ENCODE data around the gene NCAM1. TPM values are rescaled to one million over a fixed set of nuclear protein-coding genes. Genes with fewer than 3 reads are reported as not detected.

NCAM1 gene
- total and polyA plus RNA-seq, 2 experiments from 2014 or later: 0.76 to 1.6 TPM

GRCh38 chr11:113188371-113188834, 227.2 kb downstream of the NCAM1 start:
- Histone ChIP-seq H3K4me1 (ENCODE audit: insufficient read depth) (peaks cover 10% of the 10 kb centered on the region; the same call in 1 of the 2 replicates), H3K27me3 (ENCODE audit: insufficient read depth) (no peaks in the 10 kb centered on the region), H3K36me3 (ENCODE audit: insufficient read depth) (no peaks in the 10 kb centered on the region), H2AFZ (no peak overlapping the region), H3K79me2 (replicated peaks; ENCODE audit: insufficient read depth) (no peaks in the 10 kb centered on the region), H3K27ac (ENCODE audit: low read depth) (no peak overlapping the region), H3F3A (replicated peaks; ENCODE audit: low read depth) (no peaks in the 10 kb centered on the region), H4K20me1 (replicated peaks; ENCODE audit: insufficient read depth) (no peaks in the 10 kb centered on the region), H3K4me2 (no peak overlapping the region), H3K9me2 (ENCODE audit: insufficient read depth) (no peaks in the 10 kb centered on the region), H3K4me3 (no peak overlapping the region)
- peaks cover 9% of the 10 kb centered on the region for H3K4me1 Mint-ChIP-seq
- H3K4me3 Mint-ChIP-seq: no peak overlapping the region
- ATAC-seq (no peak), DNase-seq (ENCODE audit: low spot score) (no peak)
- H3K27me3 Mint-ChIP-seq (ENCODE audit: insufficient read depth, low read depth, poor library complexity): peaks cover 3% of the 10 kb centered on the region
- H3K36me3 Mint-ChIP-seq (ENCODE audit: low read depth): no peaks in the 10 kb centered on the region; the same call in 2 of the 3 replicates
- H3K9me3 Mint-ChIP-seq: no peaks in the 10 kb centered on the region; the same call in 2 of the 3 replicates
- TF ChIP-seq, protein P1, sequence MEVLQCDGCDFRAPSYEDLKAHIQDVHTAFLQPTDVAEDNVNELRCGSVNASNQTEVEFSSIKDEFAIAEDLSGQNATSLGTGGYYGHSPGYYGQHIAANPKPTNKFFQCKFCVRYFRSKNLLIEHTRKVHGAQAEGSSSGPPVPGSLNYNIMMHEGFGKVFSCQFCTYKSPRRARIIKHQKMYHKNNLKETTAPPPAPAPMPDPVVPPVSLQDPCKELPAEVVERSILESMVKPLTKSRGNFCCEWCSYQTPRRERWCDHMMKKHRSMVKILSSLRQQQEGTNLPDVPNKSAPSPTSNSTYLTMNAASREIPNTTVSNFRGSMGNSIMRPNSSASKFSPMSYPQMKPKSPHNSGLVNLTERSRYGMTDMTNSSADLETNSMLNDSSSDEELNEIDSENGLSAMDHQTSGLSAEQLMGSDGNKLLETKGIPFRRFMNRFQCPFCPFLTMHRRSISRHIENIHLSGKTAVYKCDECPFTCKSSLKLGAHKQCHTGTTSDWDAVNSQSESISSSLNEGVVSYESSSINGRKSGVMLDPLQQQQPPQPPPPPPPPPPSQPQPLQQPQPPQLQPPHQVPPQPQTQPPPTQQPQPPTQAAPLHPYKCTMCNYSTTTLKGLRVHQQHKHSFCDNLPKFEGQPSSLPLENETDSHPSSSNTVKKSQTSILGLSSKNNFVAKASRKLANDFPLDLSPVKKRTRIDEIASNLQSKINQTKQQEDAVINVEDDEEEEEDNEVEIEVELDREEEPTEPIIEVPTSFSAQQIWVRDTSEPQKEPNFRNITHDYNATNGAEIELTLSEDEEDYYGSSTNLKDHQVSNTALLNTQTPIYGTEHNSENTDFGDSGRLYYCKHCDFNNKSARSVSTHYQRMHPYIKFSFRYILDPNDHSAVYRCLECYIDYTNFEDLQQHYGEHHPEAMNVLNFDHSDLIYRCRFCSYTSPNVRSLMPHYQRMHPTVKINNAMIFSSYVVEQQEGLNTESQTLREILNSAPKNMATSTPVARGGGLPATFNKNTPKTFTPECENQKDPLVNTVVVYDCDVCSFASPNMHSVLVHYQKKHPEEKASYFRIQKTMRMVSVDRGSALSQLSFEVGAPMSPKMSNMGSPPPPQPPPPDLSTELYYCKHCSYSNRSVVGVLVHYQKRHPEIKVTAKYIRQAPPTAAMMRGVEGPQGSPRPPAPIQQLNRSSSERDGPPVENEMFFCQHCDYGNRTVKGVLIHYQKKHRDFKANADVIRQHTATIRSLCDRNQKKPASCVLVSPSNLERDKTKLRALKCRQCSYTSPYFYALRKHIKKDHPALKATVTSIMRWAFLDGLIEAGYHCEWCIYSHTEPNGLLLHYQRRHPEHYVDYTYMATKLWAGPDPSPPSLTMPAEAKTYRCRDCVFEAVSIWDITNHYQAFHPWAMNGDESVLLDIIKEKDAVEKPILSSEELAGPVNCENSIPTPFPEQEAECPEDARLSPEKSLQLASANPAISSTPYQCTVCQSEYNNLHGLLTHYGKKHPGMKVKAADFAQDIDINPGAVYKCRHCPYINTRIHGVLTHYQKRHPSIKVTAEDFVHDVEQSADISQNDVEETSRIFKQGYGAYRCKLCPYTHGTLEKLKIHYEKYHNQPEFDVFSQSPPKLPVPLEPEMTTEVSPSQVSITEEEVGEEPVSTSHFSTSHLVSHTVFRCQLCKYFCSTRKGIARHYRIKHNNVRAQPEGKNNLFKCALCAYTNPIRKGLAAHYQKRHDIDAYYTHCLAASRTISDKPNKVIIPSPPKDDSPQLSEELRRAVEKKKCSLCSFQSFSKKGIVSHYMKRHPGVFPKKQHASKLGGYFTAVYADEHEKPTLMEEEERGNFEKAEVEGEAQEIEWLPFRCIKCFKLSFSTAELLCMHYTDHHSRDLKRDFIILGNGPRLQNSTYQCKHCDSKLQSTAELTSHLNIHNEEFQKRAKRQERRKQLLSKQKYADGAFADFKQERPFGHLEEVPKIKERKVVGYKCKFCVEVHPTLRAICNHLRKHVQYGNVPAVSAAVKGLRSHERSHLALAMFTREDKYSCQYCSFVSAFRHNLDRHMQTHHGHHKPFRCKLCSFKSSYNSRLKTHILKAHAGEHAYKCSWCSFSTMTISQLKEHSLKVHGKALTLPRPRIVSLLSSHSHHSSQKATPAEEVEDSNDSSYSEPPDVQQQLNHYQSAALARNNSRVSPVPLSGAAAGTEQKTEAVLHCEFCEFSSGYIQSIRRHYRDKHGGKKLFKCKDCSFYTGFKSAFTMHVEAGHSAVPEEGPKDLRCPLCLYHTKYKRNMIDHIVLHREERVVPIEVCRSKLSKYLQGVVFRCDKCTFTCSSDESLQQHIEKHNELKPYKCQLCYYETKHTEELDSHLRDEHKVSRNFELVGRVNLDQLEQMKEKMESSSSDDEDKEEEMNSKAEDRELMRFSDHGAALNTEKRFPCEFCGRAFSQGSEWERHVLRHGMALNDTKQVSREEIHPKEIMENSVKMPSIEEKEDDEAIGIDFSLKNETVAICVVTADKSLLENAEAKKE (CRISPR knock-in tag; IDR thresholded peaks at IDR 0.05): no peak
- no peak for TF ChIP-seq POLR2AphosphoS5 (IDR thresholded peaks at IDR 0.05; ENCODE audit: low read depth)
- TF ChIP-seq EZH2 (IDR thresholded peaks at IDR 0.05; ENCODE audit: low read depth, unreplicated experiment): no peak
- no peak for TF ChIP-seq JUNB (IDR thresholded peaks at IDR 0.05; ENCODE audit: unreplicated experiment)
- no peak for TF ChIP-seq ETS1 (IDR thresholded peaks at IDR 0.05)
- no peak for TF ChIP-seq NANOG (IDR thresholded peaks at IDR 0.05; ENCODE audit: borderline replicate concordance)
- H3K27ac Mint-ChIP-seq: no peak overlapping the region
